Fibroblast of skin of abdomen (primary cell): Measurements from ENCODE around the gene MMP25.
"Not testable (repeated sequence)": the region's sequence is repeated elsewhere in the genome, so short reads cannot be mapped to it uniquely, and the experiment has no call there.

Source experiments
- DNase-seq: peaks from one replicate; pipeline ENCODE4 v3.0.0-alpha.2; 2013

Gene MMP25

GRCh38 chr16:3056336-3057180, 10.2 kb downstream of the MMP25 start:
- DNase-seq = no peak

- DNase-seq = no peak
These were observed 11.1 kb downstream of the MMP25 start for GRCh38 chr16:3057181-3058138.

GRCh38 chr16:3058139-3059030, 12.0 kb downstream of the MMP25 start:
- peak; percentile 29 for DNase-seq

GRCh38 chr16:3059041-3059722, 12.8 kb downstream of the MMP25 start:
- peak; percentile 87 for DNase-seq

GRCh38 chr16:3059723-3060242, 13.4 kb downstream of the MMP25 start:
- DNase-seq = no peak

GRCh38 chr16:3060339-3061127, 14.2 kb downstream of the MMP25 start:
- DNase-seq = no peak

GRCh38 chr16:3062553-3062952, 16.2 kb downstream of the MMP25 start:
- no peak for DNase-seq

- DNase-seq = peak; percentile 9
These were observed 17.4 kb downstream of the MMP25 start for GRCh38 chr16:3063625-3064386.

GRCh38 chr16:3065069-3065741, 18.8 kb downstream of the MMP25 start, which contains the start of gene IL32:
TSS of gene IL32 (plus strand) at chr16:3065640. CDS start at chr16:3065812, 172 bp downstream.
- peak; percentile 78 for DNase-seq

- DNase-seq = no peak
These were observed 19.5 kb downstream of the MMP25 start for GRCh38 chr16:3065742-3066439.

GRCh38 chr16:3066440-3066748, 20.0 kb downstream of the MMP25 start:
- no peak for DNase-seq

- DNase-seq = no peak
These were observed 22.1 kb downstream of the MMP25 start for GRCh38 chr16:3068487-3068886.

- DNase-seq = not testable (repeated sequence)
These were observed 22.8 kb downstream of the MMP25 start for GRCh38 chr16:3069146-3069545.

GRCh38 chr16:3070608-3071111, 24.3 kb downstream of the MMP25 start:
- DNase-seq = no peak

GRCh38 chr16:3071655-3072054, 25.3 kb downstream of the MMP25 start:
- no peak for DNase-seq

- DNase-seq = not testable (repeated sequence)
These were observed 25.8 kb downstream of the MMP25 start for GRCh38 chr16:3072148-3072547.

- DNase-seq = not testable (repeated sequence)
These were observed 26.4 kb downstream of the MMP25 start for GRCh38 chr16:3072576-3073263.

- no peak for DNase-seq
These were observed 27.1 kb downstream of the MMP25 start for GRCh38 chr16:3073448-3073847.
